Measurements from ENCODE around the gene FBXO31.

The FBXO31 gene

GRCh38 chr16:87305505-87306391 lies 77.8 kb downstream of the FBXO31 start:
- DNase-seq = no peak

GRCh38 chr16:87304951-87305350 lies 78.6 kb downstream of the FBXO31 start:
- DNase-seq = no peak

- DNase-seq = no peak
Observed at GRCh38 chr16:87303962-87304521, 79.5 kb downstream of the FBXO31 start.

GRCh38 chr16:87303431-87303930 lies 80.1 kb downstream of the FBXO31 start:
- peak; percentile 79 for DNase-seq

- no peak for DNase-seq
Observed at GRCh38 chr16:87298857-87299465, 84.6 kb downstream of the FBXO31 start.

- DNase-seq = peak; percentile 83
Observed at GRCh38 chr16:87297918-87298631, 85.5 kb downstream of the FBXO31 start.

GRCh38 chr16:87297407-87297806 lies 86.2 kb downstream of the FBXO31 start:
- DNase-seq = no peak

GRCh38 chr16:87295661-87296531 lies 87.7 kb downstream of the FBXO31 start:
- DNase-seq = no peak

GRCh38 chr16:87295259-87295658 lies 88.3 kb downstream of the FBXO31 start:
- no peak for DNase-seq

GRCh38 chr16:87293990-87294389 lies 89.6 kb downstream of the FBXO31 start:
- DNase-seq = no peak

GRCh38 chr16:87291944-87292343 lies 91.6 kb downstream of the FBXO31 start:
- no peak for DNase-seq

GRCh38 chr16:87288753-87289362 lies 94.7 kb downstream of the FBXO31 start:
- no peak for DNase-seq

- no peak for DNase-seq
Observed at GRCh38 chr16:87286839-87287626, 96.5 kb downstream of the FBXO31 start.

GRCh38 chr16:87284183-87284582 lies 99.4 kb downstream of the FBXO31 start:
- no peak for DNase-seq

GRCh38 chr16:87279094-87279658 lies 104.4 kb downstream of the FBXO31 start:
- DNase-seq = no peak

- peak; percentile 98 for DNase-seq
Observed at GRCh38 chr16:87278191-87279093, 105.1 kb downstream of the FBXO31 start.

Measured in 8988T (cell line).